Activated T-cell treated with anti-CD3 and anti-CD28 coated beads for 4 hours (primary cell): Measurements from ENCODE around the gene TDO2.
"Not testable (repeated sequence)": the region's sequence is repeated elsewhere in the genome, so short reads cannot be mapped to it uniquely, and the experiment has no call there.

Experiments
- DNase-seq: peaks from one replicate; pipeline ENCODE4 v3.0.0-alpha.2; 2020

The TDO2 gene

GRCh38 chr4:155903453-155903852 lies at the start of gene TDO2:
Gene TDO2 (plus strand): TSS chr4:155903696. CDS start chr4:155903759, 63 bp downstream.
- no peak for DNase-seq

- no peak for DNase-seq
Observed at GRCh38 chr4:155854582-155855226, 48.8 kb upstream of the TDO2 start.

DNA sequence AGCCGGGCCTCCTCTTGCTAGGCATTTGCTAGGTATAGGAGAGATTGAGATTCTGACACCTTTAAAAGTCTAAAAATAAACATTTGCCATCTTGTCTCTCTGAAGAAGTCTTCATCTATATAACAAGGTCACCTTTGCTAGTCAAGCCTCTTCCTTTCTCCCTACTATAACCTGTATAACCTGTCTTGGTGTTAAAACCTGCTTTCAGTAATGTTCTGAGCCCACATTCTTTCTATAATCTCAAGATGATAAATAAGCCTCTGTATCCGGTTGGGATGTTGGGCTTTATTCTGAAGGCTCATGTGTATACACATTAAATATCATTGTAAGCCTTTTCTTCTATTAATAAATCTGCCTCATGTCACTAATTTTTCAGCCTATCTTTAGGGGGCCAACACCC lies 47.6 kb upstream of the TDO2 start:
- no peak for DNase-seq

- DNase-seq = no peak
Observed at GRCh38 chr4:155866177-155866576, 37.3 kb upstream of the TDO2 start, which contains the start of gene ASIC5. Gene ASIC5 (minus strand): TSS chr4:155866277. CDS start chr4:155866226, 51 bp downstream.

- DNase-seq = no peak
Observed at GRCh38 chr4:155875878-155876277, 27.6 kb upstream of the TDO2 start.

DNA sequence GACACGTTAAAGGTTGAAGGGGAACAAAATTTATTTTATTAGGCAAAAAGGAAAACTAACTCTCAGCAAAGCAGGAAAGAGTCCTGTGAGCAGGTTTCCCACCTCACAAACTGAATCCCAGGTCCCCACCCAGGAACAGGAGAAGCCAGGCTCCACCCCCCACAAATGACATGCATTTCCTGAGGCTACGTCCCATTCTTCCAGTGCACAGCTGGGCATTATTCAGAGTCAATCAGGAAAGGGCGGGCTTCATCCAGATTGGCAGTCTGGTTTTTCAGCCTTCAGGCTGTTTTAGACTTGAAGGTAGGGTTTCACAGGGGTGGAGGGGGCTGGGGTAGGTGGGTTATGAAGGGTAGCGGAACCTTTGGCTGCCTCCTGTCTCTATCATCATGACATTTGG lies 25.5 kb upstream of the TDO2 start:
- DNase-seq = no peak

DNA sequence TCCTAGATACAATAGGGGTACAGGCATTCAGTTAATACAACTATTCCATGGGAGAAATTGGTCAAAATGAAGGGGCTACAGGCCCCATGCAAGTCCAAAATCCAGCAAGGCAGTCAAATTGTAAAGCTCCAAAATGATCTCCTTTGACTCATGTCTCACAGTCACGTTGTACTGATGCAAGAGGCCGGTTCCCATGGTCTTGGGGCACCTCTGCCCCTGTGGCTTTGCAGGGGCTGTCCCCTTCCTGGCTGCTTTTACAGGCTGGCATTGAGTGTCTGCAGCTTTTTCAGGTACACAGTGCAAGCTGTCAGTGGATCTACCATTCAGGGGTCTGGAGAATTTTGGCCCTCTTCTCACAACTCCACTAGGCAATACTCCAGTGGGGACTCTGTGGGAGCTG lies 24.9 kb upstream of the TDO2 start:
- no peak for DNase-seq

GRCh38 chr4:155879767-155880166 lies 23.7 kb upstream of the TDO2 start:
- DNase-seq = no peak

GRCh38 chr4:155881555-155881954 lies 21.9 kb upstream of the TDO2 start:
- DNase-seq = no peak

DNA sequence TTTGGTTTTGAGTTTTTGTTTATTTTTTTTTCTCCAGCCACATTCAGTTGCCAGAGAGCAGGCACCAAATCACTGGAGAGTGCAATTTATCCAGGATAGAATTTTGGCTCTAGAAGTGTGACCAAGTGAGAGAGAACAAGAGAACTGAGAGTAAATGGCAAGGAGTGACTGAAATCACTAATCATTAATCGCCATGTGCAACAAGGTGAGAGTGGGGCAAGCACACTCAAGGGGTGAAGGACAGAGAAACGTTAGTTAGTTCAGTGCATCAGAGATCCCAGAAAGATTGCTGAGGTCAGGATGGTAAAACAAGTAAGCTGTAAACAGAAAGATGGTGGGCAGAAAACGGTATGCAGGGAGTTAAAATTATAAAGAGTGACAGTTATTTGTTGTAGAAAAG lies 19.6 kb upstream of the TDO2 start:
- no peak for DNase-seq

DNA sequence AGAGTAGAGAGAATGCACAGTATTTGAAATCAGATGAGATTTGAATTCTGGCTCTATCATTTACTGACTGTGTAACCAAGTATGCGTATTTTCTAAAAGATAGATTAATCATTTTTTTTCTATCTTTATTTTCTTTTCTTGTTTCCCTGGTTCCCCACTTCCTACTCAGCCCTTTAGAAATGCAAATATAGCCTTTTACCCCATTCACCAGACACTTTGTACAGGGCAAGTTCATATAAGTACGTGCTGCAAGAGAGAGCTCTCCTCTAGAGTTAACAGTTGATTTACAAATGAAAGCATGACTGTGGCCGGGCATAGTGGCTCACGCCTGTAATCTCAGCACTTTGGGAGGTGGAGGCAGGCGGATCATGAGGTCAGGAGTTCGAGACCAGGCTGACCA lies 17.8 kb upstream of the TDO2 start:
- no peak for DNase-seq

DNA sequence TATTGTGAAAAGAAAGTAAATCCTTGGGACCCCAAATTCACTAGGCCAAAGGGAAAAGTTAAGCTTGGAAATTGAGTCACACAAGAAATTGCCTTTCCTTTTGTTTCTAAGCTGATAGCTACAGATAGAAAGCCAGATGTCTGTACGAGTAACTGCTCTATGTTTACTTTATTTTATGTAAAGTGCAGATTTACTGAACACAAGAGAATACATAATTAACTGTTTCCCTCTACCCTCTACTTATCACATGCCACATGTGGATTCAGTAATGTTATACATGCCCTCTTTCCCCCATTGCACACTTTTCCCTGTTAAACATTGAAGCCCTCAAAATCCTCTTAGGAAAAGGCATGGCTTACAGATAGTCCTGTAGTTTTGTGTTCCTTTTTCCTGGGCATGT lies 16.5 kb upstream of the TDO2 start:
- no peak for DNase-seq

- DNase-seq = no peak
Observed at GRCh38 chr4:155887847-155888570, 15.5 kb upstream of the TDO2 start.

DNA sequence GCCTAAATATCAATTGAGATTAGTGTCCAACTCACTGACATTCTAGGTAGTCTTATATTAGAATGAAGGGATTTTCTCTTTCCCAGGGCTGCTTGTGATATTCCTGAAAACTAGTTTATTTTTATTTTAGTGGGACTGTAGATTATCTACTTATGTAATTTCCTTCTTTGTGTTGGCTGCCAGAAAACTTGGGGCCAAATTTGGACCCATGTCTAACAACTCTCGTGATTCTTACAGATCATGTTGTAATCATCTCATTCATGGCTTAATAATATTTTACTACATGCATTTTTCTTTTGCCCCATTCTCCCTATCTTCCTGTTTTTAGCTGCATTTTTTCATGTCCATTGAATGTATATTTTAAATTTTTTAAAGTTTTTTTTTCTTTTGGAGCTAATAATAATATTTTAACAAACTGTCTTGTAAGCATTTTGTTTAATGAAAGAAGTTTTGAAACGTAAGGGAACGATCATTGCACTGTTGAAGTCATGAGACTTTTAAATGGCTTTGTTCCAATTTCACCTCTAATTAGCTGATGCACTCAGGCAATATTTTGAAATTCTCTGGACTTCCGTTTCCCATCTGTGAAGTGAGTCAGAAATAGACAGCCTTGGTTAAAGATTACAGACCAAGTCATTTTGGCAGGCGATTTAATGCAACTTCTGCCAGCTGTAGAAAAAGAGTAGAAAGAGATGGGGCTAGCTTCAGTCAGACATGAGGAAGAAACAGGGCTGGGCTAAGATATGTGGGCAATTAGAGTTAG lies 14.3 kb upstream of the TDO2 start:
- DNase-seq = no peak

- DNase-seq = no peak
Observed at GRCh38 chr4:155889946-155890345, 13.6 kb upstream of the TDO2 start.

- DNase-seq = no peak
Observed at GRCh38 chr4:155891058-155891457, 12.4 kb upstream of the TDO2 start.

GRCh38 chr4:155898371-155898770 lies 5.1 kb upstream of the TDO2 start:
- not testable (repeated sequence) for DNase-seq

- DNase-seq = no peak
Observed at GRCh38 chr4:155899891-155900290, 3.6 kb upstream of the TDO2 start.

DNA sequence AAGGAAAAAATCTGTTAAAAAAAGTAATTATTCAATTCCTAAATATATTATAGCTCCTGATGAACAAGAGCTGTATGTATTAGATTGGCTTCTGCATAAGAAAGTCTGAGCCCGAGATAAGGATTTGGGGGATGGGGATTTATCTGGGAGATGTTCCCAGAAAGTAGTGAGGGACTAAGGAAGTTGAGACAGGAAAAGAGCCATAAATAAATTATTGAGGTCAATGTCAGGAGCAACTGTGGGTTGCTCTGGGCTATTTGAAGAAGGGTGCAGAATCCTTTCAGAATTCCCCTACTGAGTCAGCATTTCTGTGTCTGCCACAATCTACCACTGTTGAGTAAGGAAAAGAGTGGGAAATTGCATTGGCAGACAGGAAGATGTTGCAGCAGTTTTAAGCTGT lies 3.1 kb upstream of the TDO2 start:
- DNase-seq = no peak

DNA sequence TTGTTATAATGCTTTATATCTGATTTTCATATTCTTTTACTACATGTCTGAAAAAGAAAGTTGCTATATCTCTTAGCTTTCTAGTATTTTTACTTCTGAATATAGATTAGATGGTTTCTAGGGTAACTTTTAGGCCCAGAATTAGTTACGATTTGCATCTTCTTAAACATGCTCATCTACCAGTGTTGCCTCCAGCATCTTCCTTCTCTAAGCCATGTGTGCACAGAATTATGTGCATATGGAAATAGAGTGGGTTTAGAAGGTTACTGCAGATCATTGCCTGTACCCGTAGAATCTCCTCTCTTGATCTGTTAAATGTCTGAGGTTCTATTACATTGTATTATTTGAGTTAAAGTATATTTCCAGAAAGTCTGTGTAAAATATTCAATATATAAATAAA lies 2.5 kb upstream of the TDO2 start:
- no peak for DNase-seq

- no peak for DNase-seq
Observed at GRCh38 chr4:155904331-155904730, 835 bp downstream of the TDO2 start.

DNA sequence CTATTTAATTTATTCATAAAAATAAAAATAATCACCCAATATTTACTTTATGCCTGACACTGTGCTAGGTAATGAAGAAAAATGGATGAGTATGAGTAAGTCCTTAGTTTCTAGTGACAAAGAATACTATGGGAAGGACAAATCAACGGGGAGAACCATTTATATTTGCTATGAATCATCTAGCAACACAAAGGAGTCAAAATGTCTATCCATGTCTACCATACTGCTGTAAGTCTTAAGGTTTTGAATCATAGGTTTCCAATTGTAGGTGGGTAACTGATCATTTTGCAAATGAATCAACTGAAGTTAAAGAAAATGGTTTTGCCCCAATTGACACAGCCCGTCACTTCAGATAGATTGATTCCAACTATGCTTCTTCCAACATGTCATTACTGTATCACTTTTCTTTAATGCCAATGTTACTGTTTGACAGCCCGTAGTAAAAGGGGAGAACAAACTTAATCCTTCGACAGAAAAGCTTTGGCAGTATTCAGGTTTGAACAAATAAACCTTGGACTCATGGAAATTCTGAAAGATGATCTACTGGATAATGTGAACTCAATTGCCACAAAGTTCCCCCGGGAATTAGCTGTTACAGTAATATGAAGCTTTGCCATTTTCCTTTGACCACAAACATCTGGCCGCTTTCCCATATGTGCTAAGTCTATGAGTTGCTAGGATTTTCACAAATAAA lies 3.2 kb downstream of the TDO2 start:
- no peak for DNase-seq

DNA sequence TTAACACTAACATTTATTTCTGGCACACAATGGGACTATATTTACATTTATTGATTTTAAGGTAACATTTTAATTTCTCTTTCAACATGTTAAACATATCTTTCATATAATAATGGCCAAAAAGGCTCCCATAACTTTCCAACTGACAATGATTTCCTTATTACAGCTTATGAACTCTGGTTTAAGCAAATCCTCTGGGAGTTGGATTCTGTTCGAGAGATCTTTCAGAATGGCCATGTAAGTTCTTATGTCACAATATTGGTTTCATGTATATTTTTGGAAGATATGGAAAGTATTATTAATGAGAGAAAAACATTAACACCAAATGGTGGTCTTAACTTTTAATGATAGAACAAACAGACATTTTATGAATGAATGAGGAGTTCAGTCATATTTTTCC lies 4.1 kb downstream of the TDO2 start:
- no peak for DNase-seq
